GM21360 (cell line): ENCODE results near the gene PRKCG.
"Not testable (repeated sequence)": the region's sequence is repeated elsewhere in the genome, so short reads cannot be mapped to it uniquely, and the experiment has no call there.

Source experiments
- ATAC-seq: cut with Tn5 transposase; IDR thresholded peaks from one replicate; pipeline ENCODE4 v1.9.1; 2021; ENCODE audit warnings: mild to moderate bottlenecking, moderate library complexity; ENCODE audit not compliant: unreplicated experiment

The PRKCG gene

DNA sequence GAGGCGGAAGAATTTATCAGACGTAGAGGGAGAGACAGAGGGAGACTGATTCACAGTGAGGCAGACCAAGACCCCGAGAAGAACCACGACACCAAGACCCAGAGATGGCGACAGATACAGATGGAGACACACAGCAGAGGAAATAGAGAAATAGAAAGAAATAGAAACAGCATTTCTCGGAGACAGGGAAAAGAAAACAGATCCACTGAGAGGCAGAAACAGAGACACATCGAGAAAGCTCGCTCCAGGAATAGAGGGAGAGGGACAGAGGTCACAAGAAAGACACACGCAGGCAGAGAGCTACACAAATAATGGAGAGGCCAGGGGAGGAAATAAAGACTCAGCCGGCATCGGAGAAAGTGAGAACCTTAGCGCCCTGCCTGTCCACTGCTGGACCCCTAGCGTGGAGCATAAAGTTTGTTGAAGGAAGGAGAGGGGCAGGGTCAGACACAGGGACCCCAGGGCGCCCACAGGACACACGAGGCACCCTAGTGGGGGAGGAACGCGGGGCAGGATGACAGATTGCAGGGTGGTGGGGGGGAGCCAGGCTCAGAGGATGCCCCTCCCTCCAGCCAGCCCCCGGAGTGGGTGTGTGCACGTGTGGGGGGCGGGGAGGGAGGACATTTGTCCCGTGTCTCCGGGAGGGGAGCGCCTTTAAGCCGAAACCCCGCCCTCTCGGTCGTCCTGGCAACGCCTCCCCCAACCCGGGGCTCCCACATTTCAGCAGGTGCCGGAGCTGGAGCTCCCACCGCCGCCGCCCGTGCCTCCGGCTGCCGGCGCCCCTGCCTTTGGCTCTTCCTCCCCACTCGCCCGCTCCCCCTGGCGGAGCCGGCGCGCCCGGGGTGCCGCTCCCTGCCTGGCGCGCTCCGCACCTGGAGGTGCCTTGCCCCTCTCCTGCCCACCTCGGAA, at the start of gene PRKCG:
TSS of gene PRKCG (plus strand) at position 716 of the 909 bp plus-strand sequence. CDS start 298 bp downstream, outside the sequence.
- no peak for ATAC-seq

DNA sequence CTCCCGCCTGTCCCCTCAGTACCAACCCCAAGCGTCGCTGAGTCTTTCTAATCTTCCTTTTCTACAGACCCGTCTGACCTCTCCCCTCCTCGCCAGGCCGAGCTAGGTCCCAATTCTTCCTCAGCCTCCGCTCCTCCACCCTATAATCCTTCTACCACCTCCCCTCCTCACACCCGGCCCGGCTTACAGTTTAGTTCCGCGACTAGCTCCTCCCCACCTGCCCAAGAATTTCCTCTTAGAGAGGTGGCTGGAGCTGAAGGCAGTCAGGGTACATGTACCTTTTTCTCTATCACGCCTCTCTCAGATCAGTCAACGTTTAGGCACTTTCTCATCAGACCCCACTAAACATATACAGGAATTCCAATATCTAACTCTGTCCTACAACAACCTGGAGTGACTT, 49.1 kb upstream of the PRKCG start:
- not testable (repeated sequence) for ATAC-seq

DNA sequence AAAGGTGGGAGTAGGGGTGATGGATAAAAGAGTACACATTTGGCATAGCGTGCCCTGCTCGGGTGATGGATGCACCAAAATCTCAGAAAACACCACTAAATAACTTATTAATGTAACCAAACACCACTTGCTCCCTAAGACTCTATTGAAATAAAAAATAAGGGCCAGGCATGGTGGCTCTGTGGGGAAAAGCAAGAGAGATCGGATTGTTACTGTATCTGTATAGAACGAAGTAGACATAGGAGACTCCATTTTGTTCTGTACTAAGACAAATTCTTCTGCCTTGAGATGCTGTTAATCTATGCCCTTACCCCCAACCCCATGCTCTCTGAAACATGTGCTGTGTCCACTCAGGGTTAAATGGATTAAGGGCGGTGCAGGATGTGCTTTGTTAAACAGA, 43.6 kb upstream of the PRKCG start:
- not testable (repeated sequence) for ATAC-seq

- not testable (repeated sequence) for ATAC-seq
These were observed 41.8 kb upstream of the PRKCG start for GRCh38 chr19:53840241-53840640.

DNA sequence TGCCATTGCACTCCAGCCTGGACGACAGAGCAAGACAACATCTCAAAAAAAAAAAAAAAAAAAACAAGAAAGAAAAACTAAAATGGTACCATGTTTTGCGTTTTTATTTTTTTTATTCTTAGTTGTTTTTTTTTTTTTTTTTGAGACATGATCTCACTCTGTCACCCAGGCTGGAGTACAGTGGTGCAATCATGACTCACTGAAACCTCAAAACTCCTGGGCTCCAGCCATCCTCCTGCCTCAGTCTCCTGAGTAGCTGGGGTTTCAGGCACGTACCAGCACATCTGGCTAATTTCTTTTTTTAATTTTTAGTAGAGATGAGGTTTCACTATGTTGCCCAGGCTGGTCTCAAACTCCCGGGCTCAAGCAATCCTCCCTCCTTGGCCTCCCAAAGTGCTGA, 41.1 kb upstream of the PRKCG start:
- not testable (repeated sequence) for ATAC-seq

DNA sequence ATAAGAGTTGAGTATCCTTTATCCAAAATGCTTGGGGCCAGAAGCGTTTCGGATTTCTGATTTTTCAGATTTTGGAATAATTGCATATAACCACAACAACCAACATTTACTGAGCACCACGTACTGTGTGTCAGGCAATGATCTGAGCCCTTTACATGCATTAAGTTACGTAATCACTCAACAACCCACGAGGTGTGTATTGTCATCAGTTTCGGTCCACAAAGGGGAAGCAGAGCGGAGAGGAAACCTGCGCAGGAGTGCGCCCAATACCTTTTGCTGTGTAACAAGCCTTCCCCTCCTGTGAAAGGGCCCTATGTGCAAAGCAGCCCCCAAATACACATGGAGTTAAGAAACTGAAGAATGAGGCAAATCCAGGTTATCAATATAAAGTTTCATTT, 37.1 kb upstream of the PRKCG start:
- ATAC-seq: no peak

GRCh38 chr19:53847555-53847954, 34.4 kb upstream of the PRKCG start:
- no peak for ATAC-seq

- no peak for ATAC-seq
These were observed 32.7 kb upstream of the PRKCG start for GRCh38 chr19:53849237-53849676.

DNA sequence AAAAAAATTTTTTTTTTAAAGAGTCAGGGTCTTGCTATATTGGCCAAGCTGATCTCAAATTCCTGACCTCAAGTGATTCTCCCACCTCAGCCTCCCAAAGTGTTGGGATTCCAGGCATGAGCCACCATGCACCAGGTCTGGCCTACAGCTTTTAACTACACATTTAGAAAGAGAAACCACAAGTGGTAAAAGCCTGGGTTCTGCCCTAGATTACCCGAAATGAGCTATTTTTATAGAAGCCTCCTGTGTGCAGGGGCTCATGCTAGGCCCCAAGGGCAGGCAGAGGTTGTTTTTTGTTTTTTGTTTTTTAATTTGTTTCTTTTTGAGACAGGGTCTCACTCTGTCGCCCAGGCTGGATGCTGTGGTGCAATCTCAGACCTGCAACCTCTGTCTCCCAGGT, 28.3 kb upstream of the PRKCG start:
- ATAC-seq: no peak

- ATAC-seq: no peak
These were observed 17.6 kb upstream of the PRKCG start for GRCh38 chr19:53864308-53864836.

- ATAC-seq: no peak
These were observed 16.5 kb upstream of the PRKCG start for GRCh38 chr19:53865523-53865917.

DNA sequence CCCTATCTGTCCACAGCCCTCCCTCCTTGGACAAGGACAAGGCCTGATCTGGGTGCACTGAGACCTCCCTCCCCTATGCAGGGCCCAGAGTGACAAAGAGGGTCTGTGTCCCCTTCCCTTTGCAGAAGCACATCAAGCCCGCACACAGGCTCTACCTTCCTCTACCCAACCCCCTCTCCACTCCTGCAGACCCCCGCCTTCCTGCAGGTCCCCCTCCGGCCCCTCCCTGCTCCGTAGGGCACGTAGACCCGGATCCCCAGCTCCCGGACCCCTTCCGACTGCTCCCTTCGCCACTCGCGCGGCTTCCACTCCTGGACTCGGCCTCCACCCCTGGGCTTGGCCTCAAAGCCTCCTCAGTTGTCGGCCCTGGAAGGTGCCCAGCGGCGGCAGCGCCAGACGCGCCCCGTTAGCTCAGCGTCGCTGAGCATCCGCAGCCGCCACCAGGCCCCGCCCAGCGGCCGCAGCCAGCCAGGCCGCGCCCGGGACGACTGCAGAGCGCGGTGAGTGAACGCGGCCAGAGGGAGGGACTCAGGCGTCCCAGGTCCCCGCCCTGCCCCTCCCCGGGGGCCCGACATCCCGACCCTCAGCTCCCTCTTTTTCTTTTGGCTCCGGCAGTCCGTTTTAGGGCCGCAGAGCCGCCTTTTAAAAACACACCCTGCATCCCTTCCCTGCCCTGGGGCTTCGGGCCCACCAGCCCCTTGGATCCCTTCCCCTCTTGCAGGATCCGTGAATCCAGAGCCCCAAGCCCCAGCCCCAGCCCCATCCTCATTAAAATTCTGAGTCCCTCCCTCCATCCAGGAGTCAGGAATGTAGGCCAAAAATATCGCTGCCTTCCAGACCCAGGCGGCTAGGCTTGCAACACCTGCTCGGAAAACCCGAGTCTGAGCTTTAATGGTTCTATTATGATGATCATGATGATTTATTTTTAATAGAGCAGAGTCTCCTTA, 15.8 kb upstream of the PRKCG start:
- ATAC-seq: no peak

DNA sequence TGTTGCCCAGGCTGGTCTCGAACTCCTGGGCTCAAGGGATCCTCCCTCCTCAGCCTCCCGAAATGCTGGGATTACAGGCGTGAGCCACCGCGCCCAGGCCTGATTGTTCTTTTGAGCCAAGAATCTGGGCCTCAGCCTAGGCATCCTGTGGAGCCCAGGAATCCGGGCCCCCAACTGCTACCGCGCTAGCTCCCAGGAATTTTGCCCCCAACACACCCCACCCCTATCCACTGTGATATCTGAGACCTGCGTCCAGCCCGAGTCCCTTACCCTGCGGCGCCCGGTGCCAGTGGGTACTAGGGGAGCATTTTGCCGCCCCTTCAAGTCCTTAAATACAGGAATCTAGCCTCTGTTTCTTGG, 15.2 kb upstream of the PRKCG start:
- ATAC-seq: no peak

DNA sequence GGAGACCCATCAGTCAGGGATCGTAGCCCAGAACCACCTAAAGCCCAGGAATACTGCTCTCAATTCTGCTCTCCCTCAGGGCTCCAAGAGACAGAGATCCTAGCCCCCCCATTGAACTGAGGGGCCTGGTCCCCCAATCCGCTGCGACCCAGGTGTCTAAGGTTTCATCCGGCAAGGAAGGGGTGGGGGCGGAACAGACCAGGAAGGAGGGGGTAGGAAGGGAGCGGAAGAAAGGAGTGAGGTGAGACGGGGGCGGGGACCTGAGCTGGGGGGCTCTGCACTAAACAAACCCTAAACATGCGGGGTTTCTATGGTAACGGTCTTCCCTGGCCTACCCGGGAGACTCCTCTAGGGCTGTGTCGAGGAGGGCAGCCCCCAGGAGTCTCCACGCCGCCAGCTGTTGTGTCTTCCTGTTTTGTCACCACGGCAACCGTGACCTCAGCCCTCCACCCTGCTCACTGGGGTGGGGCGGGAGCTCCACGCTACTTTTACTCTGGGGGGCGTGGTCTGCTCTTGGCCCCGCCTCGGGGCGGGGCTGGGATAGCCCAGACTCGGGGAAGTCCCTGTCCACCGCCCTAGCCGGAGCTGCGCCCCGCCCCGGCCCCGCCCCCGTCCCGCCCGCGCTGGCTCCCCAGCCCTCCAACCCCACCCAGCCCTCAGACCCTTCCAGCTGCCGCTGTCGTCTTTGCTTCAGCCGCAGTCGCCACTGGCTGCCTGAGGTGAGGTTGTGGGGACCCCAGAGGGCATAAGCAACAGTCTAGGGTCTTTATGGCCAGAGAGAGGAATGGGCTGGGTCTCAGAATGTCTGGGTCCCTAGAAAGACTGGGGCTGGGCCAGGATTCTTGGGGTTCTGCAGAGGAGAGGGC, 14.5 kb upstream of the PRKCG start, which contains the start of gene MYADM:
TSS of gene MYADM (plus strand) at position 659 of the 866 bp plus-strand sequence. CDS start 5,647 bp downstream, outside the sequence.
- peak; percentile 61 for ATAC-seq

GRCh38 chr19:53868091-53868891, 13.7 kb upstream of the PRKCG start:
- ATAC-seq: peak; percentile 2

- peak; percentile 33 for ATAC-seq
These were observed 12.8 kb upstream of the PRKCG start for GRCh38 chr19:53868892-53869804.

DNA sequence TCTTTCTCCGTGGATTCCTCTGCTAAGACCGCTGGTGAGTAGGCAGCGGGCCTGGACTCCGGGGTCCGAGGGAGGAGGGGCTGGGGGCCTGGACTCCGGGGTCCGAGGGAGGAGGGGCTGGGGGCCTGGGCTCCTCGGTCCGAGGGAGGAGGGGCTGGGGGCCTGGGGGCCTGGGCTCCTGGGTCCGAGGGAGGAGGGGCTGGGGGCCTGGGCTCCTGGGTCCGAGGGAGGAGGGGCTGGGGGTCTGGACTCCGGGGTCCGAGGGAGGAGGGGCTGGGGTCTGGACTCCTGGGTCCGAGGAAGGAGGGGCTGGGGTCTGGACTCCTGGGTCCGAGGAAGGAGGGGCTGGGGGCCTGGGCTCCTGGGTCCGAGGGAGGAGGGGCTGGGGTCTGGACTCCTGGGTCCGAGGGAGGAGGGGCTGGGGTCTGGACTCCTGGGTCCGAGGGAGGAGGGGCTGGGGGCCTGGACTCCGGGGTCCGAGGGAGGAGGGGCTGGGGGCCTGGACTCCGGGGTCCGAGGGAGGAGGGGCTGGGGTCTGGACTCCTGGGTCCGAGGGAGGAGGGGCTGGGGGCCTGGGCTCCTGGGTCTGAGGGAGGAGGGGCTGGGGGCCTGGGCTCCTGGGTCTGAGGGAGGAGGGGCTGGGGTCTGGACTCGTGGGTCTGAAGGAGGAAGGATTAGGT, 12.1 kb upstream of the PRKCG start:
- ATAC-seq: not testable (repeated sequence)

DNA sequence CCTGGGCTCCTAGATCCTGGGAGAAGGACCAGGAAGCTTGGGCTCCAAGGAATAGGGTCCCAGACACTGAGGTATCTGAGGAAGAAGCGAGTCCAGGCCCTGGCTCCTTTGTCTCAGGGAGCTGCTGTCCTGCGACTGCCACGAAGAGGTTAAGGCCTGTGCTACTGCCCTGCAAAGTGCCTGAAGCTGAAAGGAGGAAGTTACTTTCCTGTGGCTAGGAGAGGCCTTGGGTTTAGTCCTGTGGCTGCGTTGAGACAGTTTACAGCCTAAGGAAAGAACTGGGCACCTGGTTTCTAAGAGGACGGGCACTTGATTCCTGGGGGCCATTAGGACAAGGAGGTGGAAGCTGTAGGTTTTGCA, 11.5 kb upstream of the PRKCG start:
- ATAC-seq: no peak
